GM06990 (cell line): ENCODE results near the gene TMEM201.

Source experiments
- DNase-seq: peaks from one replicate; pipeline ENCODE4 v3.0.0-alpha.2; 2011; ENCODE audit not compliant: insufficient read length; ENCODE audit errors: extremely low read depth
- H3K27me3 ChIP-seq: replicated peaks from 2 replicates; pipeline ENCODE4 v1.6.0; 2011; ENCODE audit warnings: low read length; ENCODE audit not compliant: control insufficient read depth, insufficient read depth
- H3K36me3 ChIP-seq: 2 replicates; pipeline ENCODE4 v1.5.1; 2011; ENCODE audit warnings: low read length; ENCODE audit not compliant: control insufficient read depth, insufficient read depth
- H3K4me3 ChIP-seq: replicated peaks from 2 replicates; pipeline ENCODE4 v1.5.1; 2011; ENCODE audit warnings: low read depth, mild to moderate bottlenecking, control low read depth, low read length
- CTCF ChIP-seq: IDR thresholded peaks from 2 replicates; pipeline ENCODE4 v1.5.1; 2011; ENCODE audit warnings: low read length, control low read depth, mild to moderate bottlenecking, inconsistent platforms; ENCODE audit not compliant: insufficient read depth, poor library complexity, severe bottlenecking

The TMEM201 gene

GRCh38 chr1:9628541-9629444 is 40.1 kb downstream of the TMEM201 start:
- Histone ChIP-seq H3K4me3 (peak overlapping the region; percentile 63), H3K27me3 (no peaks in the 10 kb centered on the region), H3K36me3 (no peaks in the 10 kb centered on the region; the same call in 1 of the 2 replicates)
- DNase-seq = peak; percentile 82
- no peak for TF ChIP-seq CTCF

- Histone ChIP-seq H3K36me3 (no peaks in the 10 kb centered on the region), H3K27me3 (no peaks in the 10 kb centered on the region), H3K4me3 (peak overlapping the region; percentile 63)
- no peak for TF ChIP-seq CTCF
- DNase-seq = peak; percentile 89
These were observed 40.9 kb downstream of the TMEM201 start for GRCh38 chr1:9629445-9630201.

DNA sequence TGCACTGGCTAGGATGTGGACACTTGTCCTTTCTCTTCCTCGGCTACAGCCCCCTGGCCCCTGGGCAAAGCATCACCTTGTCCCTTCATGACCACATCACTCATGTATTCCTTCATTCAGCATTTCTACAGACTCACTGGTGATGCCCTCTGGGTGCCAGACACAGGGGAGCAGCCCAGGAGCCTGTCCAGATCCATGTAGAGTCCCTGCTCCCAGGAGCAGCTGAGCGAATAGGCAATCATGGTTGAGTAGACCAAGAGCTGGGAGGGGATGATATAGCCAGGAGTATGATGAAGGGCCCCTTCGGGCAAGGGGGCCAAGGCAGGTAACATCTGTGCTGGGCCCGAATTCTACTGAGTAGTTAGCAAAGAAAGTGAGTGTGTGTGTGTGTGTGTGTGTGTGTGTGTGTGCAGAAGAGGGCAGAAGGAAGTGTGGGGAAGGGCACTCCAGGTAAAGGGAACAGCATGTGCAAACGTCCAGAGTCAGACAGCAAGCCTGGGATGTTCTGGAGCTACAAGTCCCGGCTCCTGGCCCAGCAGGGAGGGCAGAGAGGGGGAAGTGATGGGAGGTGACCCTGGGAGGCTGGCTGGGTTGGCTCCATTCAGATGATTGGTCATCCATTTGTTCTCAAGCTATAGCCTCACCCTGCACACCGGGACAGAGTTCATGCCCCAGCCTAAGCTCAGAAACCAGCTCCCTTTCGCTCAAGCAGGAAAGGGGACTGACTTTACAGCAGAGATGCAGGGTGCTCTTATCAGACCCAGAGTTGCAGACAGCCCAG is 41.8 kb downstream of the TMEM201 start:
- TF ChIP-seq CTCF = no peak
- H3K36me3 ChIP-seq = no peaks in the 10 kb centered on the region
- peak overlapping the region; percentile 63 for H3K4me3 ChIP-seq
- no peak for DNase-seq
- no peaks in the 10 kb centered on the region for H3K27me3 ChIP-seq

DNA sequence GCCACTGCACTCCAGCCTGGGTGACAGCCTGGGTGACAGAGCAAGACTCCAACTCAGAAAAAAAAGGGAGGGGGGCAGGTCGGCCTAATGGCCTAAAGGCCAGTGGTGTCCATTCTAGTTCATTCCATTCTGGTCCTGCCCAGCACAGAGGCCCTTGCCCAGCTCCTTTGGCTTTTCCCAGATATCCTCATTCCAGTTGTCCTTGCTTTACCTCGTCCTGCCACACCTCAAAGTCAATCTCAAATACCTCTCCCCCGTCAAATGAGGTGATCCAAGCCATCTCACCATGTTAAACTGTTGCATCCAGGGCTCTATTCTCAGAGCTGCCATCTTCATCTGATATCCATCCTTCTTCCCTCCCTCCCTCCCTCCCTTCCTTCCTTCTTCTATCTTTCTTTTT is 42.9 kb downstream of the TMEM201 start:
- DNase-seq = no peak
- no peak for TF ChIP-seq CTCF
- Histone ChIP-seq H3K36me3 (no peaks in the 10 kb centered on the region), H3K4me3 (no peak overlapping the region), H3K27me3 (no peaks in the 10 kb centered on the region)

GRCh38 chr1:9633493-9633892 is 44.8 kb downstream of the TMEM201 start:
- no peak for TF ChIP-seq CTCF
- DNase-seq = no peak
- H3K36me3 ChIP-seq = no peaks in the 10 kb centered on the region; the same call in 1 of the 2 replicates

More at GRCh38 chr1:9633493-9633892, 44.8 kb downstream of the TMEM201 start:
- H3K4me3 ChIP-seq = no peak overlapping the region
- H3K27me3 ChIP-seq = no peaks in the 10 kb centered on the region
